Gastroesophageal sphincter (tissue), 4 donors: Measurements from ENCODE around the gene C9orf153. TPM values are rescaled to one million over a fixed set of nuclear protein-coding genes. Genes with fewer than 3 reads are reported as not detected.

Experiments used
- ATAC-seq: fragments of 150-250 bp; one replicate; pipeline ENCODE4 v1.9.1; 2016; ENCODE audit warnings: mild to moderate bottlenecking, moderate library complexity
- H3K27ac ChIP-seq, 4 donors: fragments of 200-600 bp; sonication (generic) in 3 of 4; 1 replicate in 3 of 4; 2 replicates in 1 of 4; pipeline ENCODE4 v1.5.1; 2016 to 2019
- H3K27me3 ChIP-seq: fragments of 200-600 bp; sonication (generic); one replicate; pipeline ENCODE4 v1.5.1; 2019
- H3K36me3 ChIP-seq, 2 donors: fragments of 200-600 bp; sonication (generic); one replicate each; pipeline ENCODE4 v1.5.1; 2019; ENCODE audit warnings: control low read depth in 1 of 2
- H3K4me1 ChIP-seq, 3 donors: fragments of 200-600 bp; sonication (generic); 1 replicate in 2 of 3; 2 replicates in 1 of 3; pipeline ENCODE4 v1.5.1; 2016 to 2019; ENCODE audit warnings: control low read depth in 2 of 3
- H3K4me3 ChIP-seq, 2 donors: fragments of 200-600 bp; sonication (generic); one replicate each; pipeline ENCODE4 v1.5.1; 2019; ENCODE audit warnings: mild to moderate bottlenecking in 1 of 2, moderate library complexity in 1 of 2
- H3K9me3 ChIP-seq, 3 donors: fragments of 200-600 bp; sonication (generic); one replicate each; pipeline ENCODE4 v1.5.1; 2017 to 2019; ENCODE audit warnings: control low read depth in 2 of 3
- CTCF ChIP-seq, 4 experiments: fragments of 200-600 bp in 2 of 4; fragments of 450-650 bp in 2 of 4; sonication (generic) in 1 of 4; IDR thresholded peaks; one replicate each; pipeline ENCODE4 v1.5.1; 2017 to 2019; ENCODE audit warnings: antibody characterized with exemption in 4 of 4, mild to moderate bottlenecking in 2 of 4, moderate library complexity in 2 of 4
- EP300 ChIP-seq: sonication (generic); formaldehyde crosslinking; IDR thresholded peaks from one replicate; pipeline ENCODE4 v1.6.1; 2017; ENCODE audit warnings: antibody characterized with exemption, mild to moderate bottlenecking
- POLR2A ChIP-seq, 2 donors: fragments of 450-650 bp; IDR thresholded peaks; one replicate each; pipeline ENCODE4 v1.6.1; 2017; ENCODE audit warnings: antibody characterized with exemption in 2 of 2, mild to moderate bottlenecking in 2 of 2, moderate library complexity in 1 of 2
- POLR2AphosphoS5 ChIP-seq: sonication (generic); formaldehyde crosslinking; IDR thresholded peaks from one replicate; pipeline ENCODE4 v1.6.1; 2017; ENCODE audit warnings: antibody characterized with exemption
- WGBS, 2 donors: methylation state at CpG; one replicate each; pipeline ENCODE4 v1.1.5; 2018; ENCODE audit warnings: low coverage in 1 of 2; 5-methylcytosine and 5-hydroxymethylcytosine counted together
- small RNA-seq, 4 donors: library from RNA; depleted of rRNA; stranded (forward); fragments of <200 nt; gene quantifications; one replicate each; pipeline ENCODE3, GENCODE V24; 2016
- total RNA-seq, 4 donors: library from RNA; depleted of rRNA; stranded (reverse); fragments of >200 nt; gene quantifications; one replicate each; pipeline ENCODE4 v1.1.0, GENCODE V29; 2016

Gene C9orf153
- total RNA-seq, 4 donors from 2014 or later, result 0.31 to 0.54 (median 0.47) TPM; not detected in 1

- TF ChIP-seq EP300 (no peak), CTCF (IDR thresholded peaks at IDR 0.05) (no peak), POLR2A (IDR thresholded peaks at IDR 0.05) (no peak), POLR2AphosphoS5 (no peak)
- WGBS, 2 donors, result 83% methylated on average over 1 of the region's 5 CpGs; no CpG with 5 or more reads in 1 of the 2 donors
- no peak overlapping the region for H3K27ac ChIP-seq
- no peaks in the 10 kb centered on the region for H3K27me3 ChIP-seq
- no peaks in the 10 kb centered on the region for H3K36me3 ChIP-seq
- no peaks in the 10 kb centered on the region for H3K9me3 ChIP-seq
- H3K4me1 ChIP-seq, result no peaks in the 10 kb centered on the region
- no peak for ATAC-seq
- no peak overlapping the region for H3K4me3 ChIP-seq
Measured at GRCh38 chr9:86175743-86176456, 83.6 kb downstream of the C9orf153 start.

- H3K27ac ChIP-seq, result no peak overlapping the region
- H3K4me3 ChIP-seq, result no peak overlapping the region
- ATAC-seq, result no peak
- H3K27me3 ChIP-seq, result no peaks in the 10 kb centered on the region
- no peaks in the 10 kb centered on the region for H3K4me1 ChIP-seq
- TF ChIP-seq EP300, result no peak
- TF ChIP-seq POLR2A (IDR thresholded peaks at IDR 0.05), result no peak
- no peak for TF ChIP-seq CTCF (IDR thresholded peaks at IDR 0.05)
- no peak for TF ChIP-seq POLR2AphosphoS5
- 76 to 82% methylated on average over 2 to 5 of the region's 5 CpGs for WGBS, 2 donors
- no peaks in the 10 kb centered on the region for H3K36me3 ChIP-seq
- no peaks in the 10 kb centered on the region for H3K9me3 ChIP-seq
Measured at GRCh38 chr9:86175223-86175622, 84.2 kb downstream of the C9orf153 start.

Small RNA genes lying within 50 kb of the gene (small RNA-seq; reads per million reads assigned to genes)
- gene AL137849.1, result 0 reads per million in 4 donors
- gene RN7SKP264, result 0 reads per million in 4 donors

Other genes starting within 250 kb of the C9orf153 start
- 10 to 100 TPM in 1 of 4 donors, 1 to 10 TPM in 3; 4.8 to 22.2 (median 8.0) TPM for gene GOLM1, start 160.1 kb downstream of the C9orf153 start, total RNA-seq
- 10 to 100 TPM; 43.3 to 81.2 (median 57.6) TPM for gene ISCA1, start 22.9 kb upstream of the C9orf153 start, total RNA-seq
- gene TUT7, start 94.8 kb upstream of the C9orf153 start, total RNA-seq, result 10 to 100 TPM; 21.5 to 50.6 (median 29.6) TPM